WERI-Rb-1 (cell line): ENCODE measurements around the gene NAIF1.

Experiments used
- DNase-seq: peaks from one replicate; pipeline ENCODE4 v3.0.0-alpha.2; 2020
- H3K27ac ChIP-seq: fragments of 250-450 bp; sonication (Bioruptor Pico); 2 replicates; pipeline ENCODE4 v1.5.1; 2020; ENCODE audit warnings: mild to moderate bottlenecking, moderate library complexity
- H3K27me3 ChIP-seq: fragments of 250-450 bp; sonication (Bioruptor Pico); 2 replicates; pipeline ENCODE4 v1.5.1; 2021; ENCODE audit warnings: mild to moderate bottlenecking, low read depth, moderate library complexity; ENCODE audit not compliant: insufficient read depth, severe bottlenecking
- H3K36me3 ChIP-seq: fragments of 250-450 bp; sonication (Bioruptor Pico); 2 replicates; pipeline ENCODE4 v1.5.1; 2020; ENCODE audit warnings: mild to moderate bottlenecking, moderate library complexity
- H3K4me3 ChIP-seq: 2 replicates; pipeline ENCODE4 v1.5.1; 2011; ENCODE audit warnings: low read depth, mild to moderate bottlenecking, control low read depth, low read length
- H3K9me3 ChIP-seq: fragments of 250-450 bp; sonication (Bioruptor Pico); 2 replicates; pipeline ENCODE4 v1.5.1; 2021; ENCODE audit warnings: mild to moderate bottlenecking, moderate library complexity; ENCODE audit not compliant: severe bottlenecking
- CTCF ChIP-seq: IDR thresholded peaks from 2 replicates; pipeline ENCODE4 v1.5.1; 2011; ENCODE audit warnings: low read depth, mild to moderate bottlenecking, control low read depth, inconsistent platforms, low read length

Gene NAIF1

GRCh38 chr9:128106940-128107467, 39.9 kb upstream of the NAIF1 start:
- TF ChIP-seq CTCF: no peak
- Histone ChIP-seq H3K9me3 (no peaks in the 10 kb centered on the region), H3K4me3 (no peak overlapping the region), H3K27ac (peak overlapping the region; percentile 32; the same call in 1 of the 2 replicates), H3K36me3 (peaks cover 71% of the 10 kb centered on the region), H3K27me3 (no peaks in the 10 kb centered on the region)
- DNase-seq: no peak

GRCh38 chr9:128106181-128106939, 39.2 kb upstream of the NAIF1 start:
- no peak for DNase-seq
- H3K27ac ChIP-seq: no peak overlapping the region
- no peaks in the 10 kb centered on the region for H3K9me3 ChIP-seq
- H3K27me3 ChIP-seq: no peaks in the 10 kb centered on the region
- H3K4me3 ChIP-seq: no peak overlapping the region
- peak; percentile 36; the same call in 1 of the 2 replicates for TF ChIP-seq CTCF
- peaks cover 76% of the 10 kb centered on the region for H3K36me3 ChIP-seq

- Histone ChIP-seq H3K27me3 (no peaks in the 10 kb centered on the region), H3K27ac (no peak overlapping the region), H3K36me3 (peaks cover 76% of the 10 kb centered on the region), H3K4me3 (no peak overlapping the region), H3K9me3 (no peaks in the 10 kb centered on the region)
- DNase-seq: no peak
- TF ChIP-seq CTCF: no peak
Measured at GRCh38 chr9:128105538-128106175, 38.5 kb upstream of the NAIF1 start.

- H3K36me3 ChIP-seq: peaks cover 84% of the 10 kb centered on the region
Measured at GRCh38 chr9:128104171-128104618, 37.1 kb upstream of the NAIF1 start.

GRCh38 chr9:128103589-128103962, 36.5 kb upstream of the NAIF1 start:
- H3K27me3 ChIP-seq: no peaks in the 10 kb centered on the region
- peak overlapping the region; percentile 37 for H3K27ac ChIP-seq
- peak; percentile 56 for DNase-seq
- peak; percentile 70 for TF ChIP-seq CTCF
- peaks cover 84% of the 10 kb centered on the region for H3K36me3 ChIP-seq
- no peak overlapping the region for H3K4me3 ChIP-seq
- no peaks in the 10 kb centered on the region for H3K9me3 ChIP-seq

More at GRCh38 chr9:128104171-128104618, 37.1 kb upstream of the NAIF1 start:
- Histone ChIP-seq H3K4me3 (no peak overlapping the region), H3K27me3 (no peaks in the 10 kb centered on the region), H3K9me3 (no peaks in the 10 kb centered on the region), H3K27ac (no peak overlapping the region; the same call in 1 of the 2 replicates)
- no peak for TF ChIP-seq CTCF
- no peak for DNase-seq
